ENCODE data around the gene MDGA2. TPM values are rescaled to one million over a fixed set of nuclear protein-coding genes. Genes with fewer than 3 reads are reported as not detected.

MDGA2 gene
- polyA plus RNA-seq, 1 of the 3 experiments (the other 2 are of a cell fraction) = not detected

DNA sequence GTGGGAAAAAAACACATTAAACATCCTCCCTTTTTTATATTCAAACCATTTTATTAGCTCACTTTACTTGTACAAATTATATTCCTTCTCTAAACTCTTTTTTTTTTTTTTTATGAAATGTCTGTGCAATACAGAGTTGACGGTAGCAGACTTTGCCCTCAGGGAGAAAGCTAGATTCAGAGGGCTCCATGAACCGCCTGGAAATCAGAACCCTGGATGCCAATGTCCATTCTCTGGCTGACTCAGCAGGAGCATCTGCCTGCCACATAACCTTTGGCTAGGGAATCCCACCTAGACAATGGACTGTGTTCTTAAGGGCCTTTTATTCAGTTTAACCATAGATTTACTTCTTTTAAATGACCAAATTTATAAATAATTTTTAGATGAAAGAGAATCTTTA lies 467.0 kb downstream of the MDGA2 start:
- DNase-seq = no peak
- Histone ChIP-seq H3K4me3 (ENCODE audit: low read depth in 2 of 2, low read length in 1 of 2) (no peak overlapping the region), H3K9ac (no peak overlapping the region), H3F3A (replicated peaks; ENCODE audit: insufficient read depth) (no peaks in the 10 kb centered on the region), H3K9me2 (no peaks in the 10 kb centered on the region), H4K20me1 (ENCODE audit: insufficient read depth) (no peaks in the 10 kb centered on the region), H3K27ac (ENCODE audit: low read depth in 2 of 2, low read length in 1 of 2) (no peak overlapping the region), H3K9me3 (no peaks in the 10 kb centered on the region), H3K4me1 (ENCODE audit: control insufficient read depth in 1 of 2, insufficient read depth in 2 of 2, low read depth in 1 of 2, low read length in 1 of 2) (no peaks in the 10 kb centered on the region), H3K36me3 (replicated peaks in 1 of 2; ENCODE audit: control insufficient read depth in 1 of 2, insufficient read depth in 2 of 2, low read length in 1 of 2) (no peaks in the 10 kb centered on the region), H3K27me3 (ENCODE audit: insufficient read depth) (no peaks in the 10 kb centered on the region), H3K4me2 (no peak overlapping the region), H3K79me2 (ENCODE audit: insufficient read depth) (no peaks in the 10 kb centered on the region), H2AFZ (ENCODE audit: low read depth) (no peak overlapping the region)
- WGBS (ENCODE audit: low lambda C conversion rate) = 6% methylated on average over 2 of the region's 2 CpGs
- POLR2A ChIA-PET = no interaction called here
- CTCF ChIA-PET = no interaction called here
- TF ChIP-seq GABPA (IDR thresholded peaks at IDR 0.05; ENCODE audit: low read depth) (no peak), ZBTB33 (IDR thresholded peaks at IDR 0.05; ENCODE audit: borderline replicate concordance, low read depth) (no peak), FOXM1 (IDR thresholded peaks at IDR 0.05; ENCODE audit: low read depth) (no peak), TEAD4 (IDR thresholded peaks at IDR 0.05; ENCODE audit: borderline replicate concordance, insufficient read depth) (no peak), MXI1 (IDR thresholded peaks at IDR 0.05; ENCODE audit: low read depth, low read length) (no peak)
- TF ChIP-seq, protein P1, sequence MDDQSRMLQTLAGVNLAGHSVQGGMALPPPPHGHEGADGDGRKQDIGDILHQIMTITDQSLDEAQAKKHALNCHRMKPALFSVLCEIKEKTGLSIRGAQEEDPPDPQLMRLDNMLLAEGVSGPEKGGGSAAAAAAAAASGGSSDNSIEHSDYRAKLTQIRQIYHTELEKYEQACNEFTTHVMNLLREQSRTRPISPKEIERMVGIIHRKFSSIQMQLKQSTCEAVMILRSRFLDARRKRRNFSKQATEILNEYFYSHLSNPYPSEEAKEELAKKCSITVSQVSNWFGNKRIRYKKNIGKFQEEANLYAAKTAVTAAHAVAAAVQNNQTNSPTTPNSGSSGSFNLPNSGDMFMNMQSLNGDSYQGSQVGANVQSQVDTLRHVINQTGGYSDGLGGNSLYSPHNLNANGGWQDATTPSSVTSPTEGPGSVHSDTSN (IDR thresholded peaks at IDR 0.05) = no peak

DNA sequence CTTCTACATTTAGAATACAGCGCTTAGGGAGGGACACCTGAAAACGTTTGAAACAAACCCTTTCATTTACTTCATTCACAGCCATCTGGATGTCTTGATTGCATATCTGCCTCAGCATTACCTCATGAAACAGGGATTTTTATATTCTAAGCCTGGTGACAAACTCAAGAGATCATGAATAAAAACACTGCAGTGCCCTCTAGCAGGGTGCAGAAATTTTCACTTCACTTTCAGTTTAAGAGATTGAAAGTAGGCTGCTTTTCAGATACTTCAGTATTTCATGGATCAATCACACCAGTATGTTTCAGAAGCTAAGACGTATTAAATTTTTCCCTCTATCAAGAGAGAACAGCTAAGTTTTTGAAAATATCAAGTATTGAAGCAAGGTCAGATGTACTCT lies 467.8 kb downstream of the MDGA2 start:
- 0% methylated on average over 3 of the region's 3 CpGs for WGBS (ENCODE audit: low lambda C conversion rate)
- no peaks in the 10 kb centered on the region for H3K27me3 ChIP-seq (ENCODE audit: insufficient read depth)
- H3K4me1 ChIP-seq (ENCODE audit: control insufficient read depth in 1 of 2, insufficient read depth in 2 of 2, low read depth in 1 of 2, low read length in 1 of 2) = no peaks in the 10 kb centered on the region
- ChIA-PET CTCF (no interaction called here), POLR2A (no interaction called here)
- no peaks in the 10 kb centered on the region for H3K79me2 ChIP-seq (ENCODE audit: insufficient read depth)
- H3K9me2 ChIP-seq = no peaks in the 10 kb centered on the region
- H3K27ac ChIP-seq (ENCODE audit: low read depth in 2 of 2, low read length in 1 of 2) = no peak overlapping the region
- H3K4me2 ChIP-seq = no peak overlapping the region
- no peak for DNase-seq
- no peaks in the 10 kb centered on the region for H3K36me3 ChIP-seq (replicated peaks in 1 of 2; ENCODE audit: control insufficient read depth in 1 of 2, insufficient read depth in 2 of 2, low read length in 1 of 2)
- no peaks in the 10 kb centered on the region for H3F3A ChIP-seq (replicated peaks; ENCODE audit: insufficient read depth)
- no peak overlapping the region for H3K9ac ChIP-seq
- no peaks in the 10 kb centered on the region for H4K20me1 ChIP-seq (ENCODE audit: insufficient read depth)
- no peak overlapping the region for H2AFZ ChIP-seq (ENCODE audit: low read depth)
- H3K9me3 ChIP-seq = no peaks in the 10 kb centered on the region
- TF ChIP-seq, protein P2, sequence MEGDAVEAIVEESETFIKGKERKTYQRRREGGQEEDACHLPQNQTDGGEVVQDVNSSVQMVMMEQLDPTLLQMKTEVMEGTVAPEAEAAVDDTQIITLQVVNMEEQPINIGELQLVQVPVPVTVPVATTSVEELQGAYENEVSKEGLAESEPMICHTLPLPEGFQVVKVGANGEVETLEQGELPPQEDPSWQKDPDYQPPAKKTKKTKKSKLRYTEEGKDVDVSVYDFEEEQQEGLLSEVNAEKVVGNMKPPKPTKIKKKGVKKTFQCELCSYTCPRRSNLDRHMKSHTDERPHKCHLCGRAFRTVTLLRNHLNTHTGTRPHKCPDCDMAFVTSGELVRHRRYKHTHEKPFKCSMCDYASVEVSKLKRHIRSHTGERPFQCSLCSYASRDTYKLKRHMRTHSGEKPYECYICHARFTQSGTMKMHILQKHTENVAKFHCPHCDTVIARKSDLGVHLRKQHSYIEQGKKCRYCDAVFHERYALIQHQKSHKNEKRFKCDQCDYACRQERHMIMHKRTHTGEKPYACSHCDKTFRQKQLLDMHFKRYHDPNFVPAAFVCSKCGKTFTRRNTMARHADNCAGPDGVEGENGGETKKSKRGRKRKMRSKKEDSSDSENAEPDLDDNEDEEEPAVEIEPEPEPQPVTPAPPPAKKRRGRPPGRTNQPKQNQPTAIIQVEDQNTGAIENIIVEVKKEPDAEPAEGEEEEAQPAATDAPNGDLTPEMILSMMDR (IDR thresholded peaks at IDR 0.05) = peak; percentile 28
- TF ChIP-seq POLR2AphosphoS5 (IDR thresholded peaks at IDR 0.05; ENCODE audit: low read depth, low read length) = no peak
- no peak overlapping the region for H3K4me3 ChIP-seq (ENCODE audit: low read depth in 2 of 2, low read length in 1 of 2)

Measured in SK-N-SH (cell line).